Body of pancreas (tissue), 4 donors: Measurements from ENCODE around the gene PRKD1. TPM values are rescaled to one million over a fixed set of nuclear protein-coding genes. Genes with fewer than 3 reads are reported as not detected.
A peak's percentile ranks its signal among the peaks of the same experiment; 100 is the strongest.

Experiments
- ATAC-seq: fragments of 150-250 bp; one replicate; pipeline ENCODE4 v1.9.1; 2016
- DNase-seq, 4 donors: peaks; one replicate each; pipeline ENCODE4 v3.0.0-alpha.2; 2019
- H3K27ac ChIP-seq, 4 donors: fragments of 200-600 bp; sonication (generic); 1 replicate in 3 of 4; 2 replicates in 1 of 4; pipeline versions ENCODE4 v1.5.1 to v1.6.1; 2016 to 2019; ENCODE audit warnings: mild to moderate bottlenecking in 1 of 4, mixed read lengths in 1 of 4, moderate library complexity in 1 of 4
- H3K27me3 ChIP-seq, 2 donors: fragments of 200-600 bp; sonication (generic); one replicate each; pipeline ENCODE4 v1.6.0; 2016; ENCODE audit warnings: mild to moderate bottlenecking in 1 of 2
- H3K36me3 ChIP-seq, 2 donors: fragments of 200-600 bp; sonication (generic); replicated peaks in 1 of 2; 2 replicates each; pipeline ENCODE4 v1.5.1; 2016; ENCODE audit warnings: low read depth in 2 of 2; ENCODE audit not compliant: insufficient read depth in 1 of 2
- H3K4me1 ChIP-seq: fragments of 200-600 bp; sonication (generic); one replicate; pipeline ENCODE4 v1.6.0; 2016
- H3K4me3 ChIP-seq, 2 donors: fragments of 200-600 bp; sonication (generic); 1 replicate in 1 of 2; 2 replicates in 1 of 2; pipeline ENCODE4 v1.5.1; 2016 to 2019
- H3K9me3 ChIP-seq, 3 donors: fragments of 200-600 bp; sonication (generic); 1 replicate in 2 of 3; 2 replicates in 1 of 3; pipeline ENCODE4 v1.5.1; 2016
- POLR2A ChIP-seq, 3 donors: fragments of 450-650 bp; IDR thresholded peaks; one replicate each; pipeline ENCODE4 v1.6.1; 2016; ENCODE audit warnings: antibody characterized with exemption in 3 of 3, mild to moderate bottlenecking in 2 of 3
- WGBS, 2 donors: methylation state at CpG; one replicate each; pipeline ENCODE4 v1.1.5; 2017; 5-methylcytosine and 5-hydroxymethylcytosine counted together
- intact Hi-C: fragments of 100-400 bp; cut with DNase I; formaldehyde crosslinking; loops from one replicate; pipeline ENCODE4 v1.15.1; 2023
- total RNA-seq, 2 donors: library from RNA; depleted of rRNA; stranded (reverse); fragments of >200 nt; gene quantifications; one replicate each; pipeline ENCODE4 v1.1.0, GENCODE V29; 2016
- TF ChIP-seq, protein P1 (sequence below), 7 experiments: fragments of 450-650 bp in 4 of 7; fragments of 200-600 bp in 3 of 7; sonication (generic) in 3 of 7; IDR thresholded peaks; one replicate each; pipeline ENCODE4 v1.5.1; 2016 to 2019; ENCODE audit warnings: antibody characterized with exemption in 7 of 7

Gene PRKD1
- total RNA-seq, 2 donors from 2014 or later = 5.3 to 14.8 TPM

DNA sequence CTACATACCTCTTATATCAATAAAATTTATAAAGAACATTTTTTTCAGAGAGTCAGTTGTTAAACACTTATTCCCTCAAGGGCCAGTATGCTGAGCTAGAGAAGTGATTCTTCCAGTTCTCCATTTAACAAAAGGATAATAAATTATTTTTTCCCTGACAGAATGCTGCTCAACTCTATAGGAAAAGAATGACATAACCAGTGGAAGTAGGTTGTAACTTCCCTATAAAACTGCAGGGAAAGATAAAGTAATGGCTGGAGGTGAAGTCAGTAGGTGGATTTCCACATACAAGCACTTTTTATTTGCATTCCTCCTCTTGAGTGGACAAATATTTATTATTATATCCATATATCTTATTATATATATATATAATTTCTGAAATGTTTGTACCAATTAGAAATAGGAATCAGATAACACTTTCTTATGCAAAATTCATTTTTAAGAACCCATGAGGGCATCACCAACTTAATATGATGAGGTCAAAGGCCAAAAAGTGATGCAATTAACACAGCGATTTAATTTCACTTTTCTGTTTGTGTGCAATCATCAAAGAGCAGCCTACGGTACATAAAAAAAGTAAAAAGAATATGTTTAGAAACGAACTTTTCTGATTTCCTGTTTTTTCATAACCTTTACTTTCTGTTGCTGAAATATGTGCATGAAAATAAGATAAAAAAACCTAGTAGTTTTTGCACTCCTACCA, 175.3 kb downstream of the PRKD1 start:
- intact Hi-C loops = no loop called here
- ATAC-seq = no peak
- WGBS, 2 donors = 76 to 82% methylated on average over 3 of the region's 3 CpGs

DNA sequence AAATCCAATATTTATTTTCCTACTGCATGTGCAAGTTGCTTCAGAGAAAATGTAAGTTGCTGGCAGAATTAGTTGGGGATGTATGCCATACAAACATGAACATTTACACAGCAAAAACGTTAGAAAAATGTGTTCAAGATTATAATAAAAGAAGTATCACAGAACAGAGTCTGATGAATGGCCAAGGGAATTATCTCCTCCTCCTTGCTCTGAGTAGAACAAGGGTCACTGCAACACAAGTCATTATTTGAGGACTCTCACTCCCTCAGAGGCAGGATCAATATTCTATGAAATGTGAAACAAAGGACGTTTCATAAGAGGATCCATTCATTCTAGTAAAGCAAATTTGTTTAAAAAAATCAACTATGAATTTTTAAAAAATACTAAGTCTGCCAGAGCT, 177.8 kb downstream of the PRKD1 start:
- intact Hi-C loops = no loop called here
- DNase-seq (no peak), ATAC-seq (no peak)

More for the DNA sequence above, 175.3 kb downstream of the PRKD1 start:
- no peak for DNase-seq
- Histone ChIP-seq H3K27me3 (no peaks in the 10 kb centered on the region), H3K36me3 (no peaks in the 10 kb centered on the region), H3K4me1 (peaks cover 21% of the 10 kb centered on the region), H3K9me3 (no peaks in the 10 kb centered on the region), H3K27ac (no peak overlapping the region), H3K4me3 (no peak overlapping the region)
- TF ChIP-seq, protein P1, sequence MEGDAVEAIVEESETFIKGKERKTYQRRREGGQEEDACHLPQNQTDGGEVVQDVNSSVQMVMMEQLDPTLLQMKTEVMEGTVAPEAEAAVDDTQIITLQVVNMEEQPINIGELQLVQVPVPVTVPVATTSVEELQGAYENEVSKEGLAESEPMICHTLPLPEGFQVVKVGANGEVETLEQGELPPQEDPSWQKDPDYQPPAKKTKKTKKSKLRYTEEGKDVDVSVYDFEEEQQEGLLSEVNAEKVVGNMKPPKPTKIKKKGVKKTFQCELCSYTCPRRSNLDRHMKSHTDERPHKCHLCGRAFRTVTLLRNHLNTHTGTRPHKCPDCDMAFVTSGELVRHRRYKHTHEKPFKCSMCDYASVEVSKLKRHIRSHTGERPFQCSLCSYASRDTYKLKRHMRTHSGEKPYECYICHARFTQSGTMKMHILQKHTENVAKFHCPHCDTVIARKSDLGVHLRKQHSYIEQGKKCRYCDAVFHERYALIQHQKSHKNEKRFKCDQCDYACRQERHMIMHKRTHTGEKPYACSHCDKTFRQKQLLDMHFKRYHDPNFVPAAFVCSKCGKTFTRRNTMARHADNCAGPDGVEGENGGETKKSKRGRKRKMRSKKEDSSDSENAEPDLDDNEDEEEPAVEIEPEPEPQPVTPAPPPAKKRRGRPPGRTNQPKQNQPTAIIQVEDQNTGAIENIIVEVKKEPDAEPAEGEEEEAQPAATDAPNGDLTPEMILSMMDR (IDR thresholded peaks at IDR 0.05) = no peak
- TF ChIP-seq POLR2A (IDR thresholded peaks at IDR 0.05) = no peak

DNA sequence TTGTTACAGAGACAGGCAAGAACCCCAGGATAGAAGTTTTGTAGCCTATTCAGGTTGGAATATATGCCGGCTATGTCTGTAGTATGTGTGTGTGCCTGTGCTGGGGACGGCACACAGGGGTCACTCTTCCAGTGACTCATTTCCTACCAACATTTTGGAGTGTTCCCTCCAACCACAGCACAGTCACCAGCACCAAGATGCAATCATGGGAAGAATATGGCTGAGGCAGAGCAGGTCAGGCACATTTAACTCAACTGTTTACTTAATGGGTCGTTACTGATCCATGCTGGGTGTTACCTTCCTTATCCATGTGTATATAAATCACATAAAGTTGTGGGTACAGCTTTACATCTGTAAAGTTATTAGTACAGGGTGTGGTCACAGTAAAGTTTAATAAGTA, 178.3 kb downstream of the PRKD1 start:
- H3K36me3 ChIP-seq = no peaks in the 10 kb centered on the region
- no peaks in the 10 kb centered on the region for H3K9me3 ChIP-seq
- no peaks in the 10 kb centered on the region for H3K27me3 ChIP-seq
- no peak overlapping the region for H3K27ac ChIP-seq
- H3K4me3 ChIP-seq = no peak overlapping the region
- peaks cover 17% of the 10 kb centered on the region for H3K4me1 ChIP-seq
- no peak for DNase-seq
- TF ChIP-seq, protein P1 (IDR thresholded peaks at IDR 0.05) = no peak
- WGBS, 2 donors = 57 to 66% methylated on average over 3 of the region's 3 CpGs
- no peak for ATAC-seq
- intact Hi-C loops = no loop called here

More for the DNA sequence above, 177.8 kb downstream of the PRKD1 start:
- Histone ChIP-seq H3K27ac (no peak overlapping the region), H3K27me3 (no peaks in the 10 kb centered on the region), H3K36me3 (no peaks in the 10 kb centered on the region), H3K9me3 (no peaks in the 10 kb centered on the region), H3K4me3 (no peak overlapping the region), H3K4me1 (peaks cover 17% of the 10 kb centered on the region)
- no peak for TF ChIP-seq POLR2A (IDR thresholded peaks at IDR 0.05)
- TF ChIP-seq, protein P1 (IDR thresholded peaks at IDR 0.05) = no peak
- WGBS, 2 donors = 11 to 14% methylated on average over 2 of the region's 2 CpGs

GRCh38 chr14:29745863-29746262, 181.8 kb downstream of the PRKD1 start:
- H3K27ac ChIP-seq = no peak overlapping the region
- no peaks in the 10 kb centered on the region for H3K36me3 ChIP-seq
- peaks cover 39% of the 10 kb centered on the region for H3K4me1 ChIP-seq
- ATAC-seq (no peak), DNase-seq (no peak)
- no peaks in the 10 kb centered on the region for H3K9me3 ChIP-seq
- WGBS, 2 donors = 85 to 91% methylated on average over 3 of the region's 3 CpGs
- intact Hi-C loops = no loop called here
- no peaks in the 10 kb centered on the region for H3K27me3 ChIP-seq
- H3K4me3 ChIP-seq = no peak overlapping the region
- TF ChIP-seq POLR2A (IDR thresholded peaks at IDR 0.05) = no peak
- TF ChIP-seq, protein P1 (IDR thresholded peaks at IDR 0.05) = no peak

- Histone ChIP-seq H3K4me1 (peaks cover 47% of the 10 kb centered on the region), H3K9me3 (no peaks in the 10 kb centered on the region), H3K27me3 (no peaks in the 10 kb centered on the region), H3K4me3 (no peak overlapping the region), H3K27ac (no peak overlapping the region), H3K36me3 (no peaks in the 10 kb centered on the region)
- intact Hi-C loops = no loop called here
- ATAC-seq (no peak), DNase-seq (peak in 1 of 4 donors; percentile 24)
- no peak for TF ChIP-seq POLR2A (IDR thresholded peaks at IDR 0.05)
- TF ChIP-seq, protein P1 (IDR thresholded peaks at IDR 0.05) = no peak
- 53 to 58% methylated on average over 3 of the region's 3 CpGs for WGBS, 2 donors
Measured at GRCh38 chr14:29743531-29743930, 184.1 kb downstream of the PRKD1 start.
